Measurements from ENCODE around the gene MEPCE.
"Not testable (repeated sequence)": the region's sequence is repeated elsewhere in the genome, so short reads cannot be mapped to it uniquely, and the experiment has no call there.

DNA sequence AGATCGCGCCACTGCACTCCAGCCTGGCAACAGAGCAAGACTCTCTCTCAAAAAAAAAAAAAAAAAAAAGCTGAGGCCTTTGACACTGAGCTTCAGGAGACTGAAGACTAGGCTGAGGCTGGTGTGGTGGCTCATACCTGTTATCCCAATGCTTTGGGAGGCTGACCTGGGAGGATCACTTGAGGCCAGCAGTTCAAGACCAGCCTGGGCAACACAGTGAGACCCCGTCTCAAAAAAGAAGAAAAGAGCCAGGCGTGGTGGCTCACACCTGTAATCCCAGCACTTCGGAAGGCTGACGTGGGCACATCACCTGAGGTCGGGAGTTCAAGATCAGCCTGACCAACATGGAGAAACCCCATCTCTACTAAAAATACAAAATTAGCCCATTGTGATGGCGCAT, 17.7 kb downstream of the MEPCE start:
- TF ChIP-seq, protein P1, sequence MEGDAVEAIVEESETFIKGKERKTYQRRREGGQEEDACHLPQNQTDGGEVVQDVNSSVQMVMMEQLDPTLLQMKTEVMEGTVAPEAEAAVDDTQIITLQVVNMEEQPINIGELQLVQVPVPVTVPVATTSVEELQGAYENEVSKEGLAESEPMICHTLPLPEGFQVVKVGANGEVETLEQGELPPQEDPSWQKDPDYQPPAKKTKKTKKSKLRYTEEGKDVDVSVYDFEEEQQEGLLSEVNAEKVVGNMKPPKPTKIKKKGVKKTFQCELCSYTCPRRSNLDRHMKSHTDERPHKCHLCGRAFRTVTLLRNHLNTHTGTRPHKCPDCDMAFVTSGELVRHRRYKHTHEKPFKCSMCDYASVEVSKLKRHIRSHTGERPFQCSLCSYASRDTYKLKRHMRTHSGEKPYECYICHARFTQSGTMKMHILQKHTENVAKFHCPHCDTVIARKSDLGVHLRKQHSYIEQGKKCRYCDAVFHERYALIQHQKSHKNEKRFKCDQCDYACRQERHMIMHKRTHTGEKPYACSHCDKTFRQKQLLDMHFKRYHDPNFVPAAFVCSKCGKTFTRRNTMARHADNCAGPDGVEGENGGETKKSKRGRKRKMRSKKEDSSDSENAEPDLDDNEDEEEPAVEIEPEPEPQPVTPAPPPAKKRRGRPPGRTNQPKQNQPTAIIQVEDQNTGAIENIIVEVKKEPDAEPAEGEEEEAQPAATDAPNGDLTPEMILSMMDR (IDR thresholded peaks at IDR 0.05), result not testable (repeated sequence)
- not testable (repeated sequence) for TF ChIP-seq POLR2A, POLR2AphosphoS5, EP300 (IDR thresholded peaks at IDR 0.05)

Measured in gastroesophageal sphincter (tissue), 3 donors.